ENCODE data around the gene ITGB6.

DNA sequence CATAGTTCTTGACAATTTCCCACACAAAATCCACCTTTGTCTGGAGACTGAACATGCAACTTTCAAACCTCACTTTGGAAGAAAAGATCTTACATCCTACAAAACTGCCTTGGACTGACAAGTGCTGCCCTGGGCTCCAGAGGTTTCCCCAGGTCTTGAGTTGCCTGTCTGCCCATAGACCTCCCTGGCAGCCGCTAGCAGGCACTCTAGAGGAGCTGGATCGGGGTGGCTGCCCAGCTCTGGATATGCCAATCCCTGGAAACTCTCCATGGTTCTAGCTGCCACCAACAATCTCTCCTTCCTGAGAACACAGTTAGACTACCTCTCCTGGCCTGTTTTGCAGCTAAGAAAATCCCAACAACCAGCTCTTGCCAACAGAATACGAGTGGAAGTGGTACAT lies 3.4 kb upstream of the ITGB6 start:
- no peak for TF ChIP-seq POLR2A (IDR thresholded peaks at IDR 0.05)
- no peak for TF ChIP-seq CTCF (IDR thresholded peaks at IDR 0.05)
